ENCODE data around the gene PCMT1.

DNA sequence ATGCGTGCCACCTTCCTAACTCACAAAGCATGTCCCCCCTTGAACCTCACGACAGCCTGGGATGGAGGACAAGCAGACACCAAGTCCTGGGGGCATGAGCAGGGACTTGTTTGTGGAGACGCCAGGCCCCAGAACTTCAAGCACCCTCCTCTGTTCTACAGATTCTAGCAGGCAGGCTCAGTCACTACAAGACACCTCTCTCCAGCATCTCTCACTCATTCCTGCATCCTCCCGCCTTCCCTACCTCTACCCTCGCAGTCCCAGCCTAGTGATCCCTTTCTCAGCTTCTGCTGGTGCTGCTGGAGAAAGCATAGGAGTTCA, 110.9 kb downstream of the PCMT1 start:
- TF ChIP-seq, protein P1, sequence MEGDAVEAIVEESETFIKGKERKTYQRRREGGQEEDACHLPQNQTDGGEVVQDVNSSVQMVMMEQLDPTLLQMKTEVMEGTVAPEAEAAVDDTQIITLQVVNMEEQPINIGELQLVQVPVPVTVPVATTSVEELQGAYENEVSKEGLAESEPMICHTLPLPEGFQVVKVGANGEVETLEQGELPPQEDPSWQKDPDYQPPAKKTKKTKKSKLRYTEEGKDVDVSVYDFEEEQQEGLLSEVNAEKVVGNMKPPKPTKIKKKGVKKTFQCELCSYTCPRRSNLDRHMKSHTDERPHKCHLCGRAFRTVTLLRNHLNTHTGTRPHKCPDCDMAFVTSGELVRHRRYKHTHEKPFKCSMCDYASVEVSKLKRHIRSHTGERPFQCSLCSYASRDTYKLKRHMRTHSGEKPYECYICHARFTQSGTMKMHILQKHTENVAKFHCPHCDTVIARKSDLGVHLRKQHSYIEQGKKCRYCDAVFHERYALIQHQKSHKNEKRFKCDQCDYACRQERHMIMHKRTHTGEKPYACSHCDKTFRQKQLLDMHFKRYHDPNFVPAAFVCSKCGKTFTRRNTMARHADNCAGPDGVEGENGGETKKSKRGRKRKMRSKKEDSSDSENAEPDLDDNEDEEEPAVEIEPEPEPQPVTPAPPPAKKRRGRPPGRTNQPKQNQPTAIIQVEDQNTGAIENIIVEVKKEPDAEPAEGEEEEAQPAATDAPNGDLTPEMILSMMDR (IDR thresholded peaks at IDR 0.05) = no peak
- no peak for TF ChIP-seq POLR2A (IDR thresholded peaks at IDR 0.05)

All from right lobe of liver (tissue), 4 donors.